Fibroblast of skin of left quadriceps (primary cell): ENCODE results near the gene ITPR1.

Experiments
- DNase-seq, 2 experiments: peaks; one replicate each; pipeline ENCODE4 v3.0.0-alpha.2; 2013; ENCODE audit warnings: low read depth in 2 of 2

The ITPR1 gene

GRCh38 chr3:4827767-4828166 lies 334.6 kb downstream of the ITPR1 start:
- DNase-seq = no peak

- peak; percentile 69 to 71 for DNase-seq
Observed at GRCh38 chr3:4828279-4829030, 335.3 kb downstream of the ITPR1 start.

GRCh38 chr3:4829031-4829394 lies 335.9 kb downstream of the ITPR1 start:
- no peak for DNase-seq

GRCh38 chr3:4830586-4830914 lies 337.4 kb downstream of the ITPR1 start:
- no peak for DNase-seq

- no peak for DNase-seq
Observed at GRCh38 chr3:4831580-4831950, 338.4 kb downstream of the ITPR1 start.

- DNase-seq = no peak
Observed at GRCh38 chr3:4833471-4833870, 340.3 kb downstream of the ITPR1 start.

- DNase-seq = no peak
Observed at GRCh38 chr3:4834403-4834866, 341.3 kb downstream of the ITPR1 start.

- DNase-seq = no peak
Observed at GRCh38 chr3:4835616-4836043, 342.5 kb downstream of the ITPR1 start.

GRCh38 chr3:4836516-4836915 lies 343.4 kb downstream of the ITPR1 start:
- DNase-seq = no peak

- DNase-seq = no peak
Observed at GRCh38 chr3:4837374-4837930, 344.3 kb downstream of the ITPR1 start.

- DNase-seq = no peak
Observed at GRCh38 chr3:4838621-4839022, 345.5 kb downstream of the ITPR1 start.

- DNase-seq = no peak
Observed at GRCh38 chr3:4839278-4839677, 346.1 kb downstream of the ITPR1 start.

- DNase-seq = no peak
Observed at GRCh38 chr3:4841225-4841624, 348.1 kb downstream of the ITPR1 start.

GRCh38 chr3:4841776-4842440 lies 348.8 kb downstream of the ITPR1 start:
- no peak for DNase-seq

- no peak for DNase-seq
Observed at GRCh38 chr3:4843619-4844018, 350.5 kb downstream of the ITPR1 start.

- DNase-seq = no peak
Observed at GRCh38 chr3:4845882-4846281, 352.7 kb downstream of the ITPR1 start.

GRCh38 chr3:4846543-4846942 lies 353.4 kb downstream of the ITPR1 start:
- DNase-seq = no peak

- DNase-seq = no peak
Observed at GRCh38 chr3:4848176-4848825, 355.2 kb downstream of the ITPR1 start.

GRCh38 chr3:4849136-4849535 lies 356.0 kb downstream of the ITPR1 start:
- no peak for DNase-seq

GRCh38 chr3:4849739-4850138 lies 356.6 kb downstream of the ITPR1 start:
- DNase-seq = no peak

- DNase-seq = no peak
Observed at GRCh38 chr3:4850211-4850927, 357.2 kb downstream of the ITPR1 start.

- DNase-seq = no peak
Observed at GRCh38 chr3:4850928-4851265, 357.7 kb downstream of the ITPR1 start.
